Liver (tissue), 3 donors: ENCODE data around the gene STAG3.
"Not testable (repeated sequence)": the region's sequence is repeated elsewhere in the genome, so short reads cannot be mapped to it uniquely, and the experiment has no call there.

Experiments used
- CTCF ChIP-seq: fragments of 150-350 bp; IDR thresholded peaks from 2 replicates; pipeline ENCODE4 v1.5.1; 2017; ENCODE audit warnings: improper control_type of control experiment, low read depth, low read length; ENCODE audit not compliant: missing input control
- MAX ChIP-seq: IDR thresholded peaks from 2 replicates; pipeline ENCODE4 v1.6.1; 2016; ENCODE audit warnings: antibody characterized with exemption
- RAD21 ChIP-seq, 2 donors: IDR thresholded peaks; 2 replicates each; pipeline ENCODE4 v1.6.1; 2016; ENCODE audit warnings: antibody characterized with exemption in 2 of 2, mild to moderate bottlenecking in 2 of 2
- RXRA ChIP-seq, 2 donors: IDR thresholded peaks; 2 replicates each; pipeline ENCODE4 v1.6.1; 2017 to 2018; ENCODE audit warnings: antibody characterized with exemption in 2 of 2, mild to moderate bottlenecking in 1 of 2
- donor health status: healthy.
- donor health status: healthy.

DNA sequence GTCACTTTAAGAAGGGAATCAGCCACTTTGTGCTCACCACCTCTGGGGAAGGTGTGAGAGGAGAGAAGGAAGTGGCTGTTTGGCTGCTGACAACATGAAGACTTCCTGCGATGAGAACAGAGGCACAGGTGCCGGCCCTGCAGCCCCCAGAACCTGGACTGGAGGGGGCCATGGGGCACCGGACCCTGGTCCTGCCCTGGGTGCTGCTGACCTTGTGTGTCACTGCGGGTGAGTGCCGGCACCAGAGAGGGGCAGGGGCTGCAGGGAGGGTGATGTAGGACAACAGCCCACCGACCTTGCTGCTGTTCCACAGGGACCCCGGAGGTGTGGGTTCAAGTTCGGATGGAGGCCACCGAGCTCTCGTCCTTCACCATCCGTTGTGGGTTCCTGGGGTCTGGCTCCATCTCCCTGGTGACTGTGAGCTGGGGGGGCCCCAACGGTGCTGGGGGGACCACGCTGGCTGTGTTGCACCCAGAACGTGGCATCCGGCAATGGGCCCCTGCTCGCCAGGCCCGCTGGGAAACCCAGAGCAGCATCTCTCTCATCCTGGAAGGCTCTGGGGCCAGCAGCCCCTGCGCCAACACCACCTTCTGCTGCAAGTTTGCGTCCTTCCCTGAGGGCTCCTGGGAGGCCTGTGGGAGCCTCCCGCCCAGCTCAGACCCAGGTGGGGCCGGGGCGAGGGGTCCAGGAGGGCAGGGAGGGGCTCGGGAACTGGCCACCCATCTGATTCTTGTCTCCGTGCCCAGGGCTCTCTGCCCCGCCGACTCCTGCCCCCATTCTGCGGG lies 42.3 kb downstream of the STAG3 start, which contains the start of gene PVRIG:
- not testable (repeated sequence) for TF ChIP-seq CTCF; RAD21 (IDR thresholded peaks at IDR 0.05); MAX; RXRA (IDR thresholded peaks at IDR 0.05)
